ENCODE measurements around the gene JAK1.

Gene JAK1

GRCh38 chr1:64892576-64893573 is 73.5 kb downstream of the JAK1 start:
- no peak for DNase-seq (ENCODE audit: low read depth)

- no peak for DNase-seq (ENCODE audit: low read depth)
Measured at GRCh38 chr1:64891448-64891825, 74.9 kb downstream of the JAK1 start.

- DNase-seq (ENCODE audit: low read depth), result no peak
Measured at GRCh38 chr1:64890699-64891447, 75.5 kb downstream of the JAK1 start.

DNA sequence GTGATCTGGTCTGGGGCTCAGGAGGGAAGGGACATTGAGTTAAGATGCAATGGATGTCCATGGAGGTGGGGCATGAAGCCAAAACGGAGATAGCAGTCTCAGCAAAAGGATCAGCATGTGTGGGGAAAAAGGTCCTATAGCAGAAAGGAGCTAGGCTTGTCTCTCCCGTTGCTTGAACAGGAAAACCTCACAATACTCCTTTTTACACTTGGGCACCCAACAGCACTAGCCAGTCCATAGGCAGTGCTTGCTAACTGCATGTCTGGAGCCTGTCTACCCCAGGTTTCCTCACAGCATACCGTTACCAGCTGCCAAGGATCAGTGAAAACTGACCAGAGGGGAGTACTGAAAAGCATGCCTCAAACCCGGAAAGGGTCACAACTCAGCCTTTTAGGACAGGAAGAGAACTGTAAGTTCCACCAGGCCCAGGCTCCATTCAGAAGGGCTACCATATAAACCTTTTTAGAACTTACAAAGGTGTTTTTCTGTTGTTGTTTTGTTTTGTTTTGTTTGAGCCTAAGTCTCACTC is 78.6 kb downstream of the JAK1 start:
- DNase-seq (ENCODE audit: low read depth), result no peak

DNA sequence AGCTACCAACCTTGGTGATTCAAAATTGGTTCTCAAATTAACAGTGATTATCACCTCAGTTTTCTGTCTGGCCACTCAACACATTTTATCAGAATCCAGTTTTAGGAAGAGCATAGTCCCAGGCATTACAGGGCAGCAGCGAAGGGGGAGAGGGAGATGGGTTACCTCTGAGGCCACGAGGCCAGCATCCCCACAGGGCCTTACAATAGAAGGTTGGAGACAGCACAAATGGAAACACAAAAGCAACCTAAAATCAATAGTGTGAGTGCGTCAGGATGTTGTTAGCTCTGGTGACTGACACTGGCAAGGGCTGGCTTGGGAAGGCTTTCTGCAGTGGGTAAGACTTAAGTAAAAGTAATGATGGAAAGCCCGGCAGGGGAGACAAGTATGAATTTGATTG is 79.5 kb downstream of the JAK1 start:
- DNase-seq (ENCODE audit: low read depth), result no peak

- DNase-seq (ENCODE audit: low read depth), result no peak
Measured at GRCh38 chr1:64885648-64886047, 80.7 kb downstream of the JAK1 start.

DNA sequence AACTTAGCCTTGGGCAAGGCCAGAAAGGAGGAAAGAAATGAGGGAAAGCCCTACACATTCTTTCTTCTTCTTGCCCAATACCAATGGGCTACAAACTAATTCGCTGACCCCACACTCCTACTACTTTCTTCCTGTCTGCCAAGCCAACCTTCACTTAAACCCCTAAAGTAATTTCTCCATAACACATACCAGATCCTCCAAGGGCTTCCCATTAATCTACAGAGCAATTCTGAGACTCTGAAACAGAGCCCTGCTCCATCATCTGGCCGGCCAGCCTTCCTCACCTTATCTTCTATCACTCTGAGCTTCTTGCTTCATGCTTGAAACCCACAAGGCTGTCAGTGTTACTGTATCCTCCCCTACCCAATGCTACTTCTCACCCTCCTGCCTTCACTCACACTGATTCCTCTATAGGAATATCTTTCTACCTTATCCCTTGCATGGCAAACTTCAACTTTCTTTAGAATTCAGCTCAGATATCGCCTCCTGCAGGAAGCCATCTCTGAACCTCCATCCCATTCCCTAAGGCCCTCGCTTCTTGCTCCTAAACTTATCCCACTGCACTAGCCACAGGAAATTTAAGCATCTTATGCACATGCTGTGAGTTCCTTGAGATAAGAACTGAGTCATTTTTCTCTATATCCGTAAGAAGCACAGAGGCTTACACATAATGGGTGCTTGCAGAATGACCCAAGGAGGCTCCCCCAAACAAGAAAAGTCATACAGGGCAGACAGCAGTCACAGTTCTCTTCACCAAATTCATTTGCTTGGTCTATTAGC is 81.9 kb downstream of the JAK1 start:
- DNase-seq (ENCODE audit: low read depth), result no peak

GRCh38 chr1:64882574-64883255 is 83.6 kb downstream of the JAK1 start:
- DNase-seq (ENCODE audit: low read depth), result no peak

- DNase-seq (ENCODE audit: low read depth), result no peak
Measured at GRCh38 chr1:64881281-64881680, 85.1 kb downstream of the JAK1 start.

DNA sequence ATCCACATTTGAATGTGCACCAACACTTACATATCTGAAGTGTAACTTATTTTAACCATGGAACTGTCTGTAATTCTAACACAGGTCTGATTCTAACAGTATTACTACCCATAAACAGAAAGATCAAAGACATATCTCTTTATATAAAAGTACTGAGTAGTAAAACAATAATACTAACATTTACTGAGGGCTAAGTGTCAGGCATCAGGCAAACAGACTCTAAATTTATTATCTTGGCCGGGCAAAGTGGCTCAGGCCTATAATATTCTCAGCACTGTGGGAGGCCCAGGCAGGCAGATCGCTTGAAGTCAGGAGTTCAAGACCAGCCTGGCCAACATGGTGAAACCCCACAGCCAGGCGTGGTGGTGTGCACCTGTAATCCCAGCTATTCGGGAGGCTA is 85.9 kb downstream of the JAK1 start:
- no peak for DNase-seq (ENCODE audit: low read depth)

DNA sequence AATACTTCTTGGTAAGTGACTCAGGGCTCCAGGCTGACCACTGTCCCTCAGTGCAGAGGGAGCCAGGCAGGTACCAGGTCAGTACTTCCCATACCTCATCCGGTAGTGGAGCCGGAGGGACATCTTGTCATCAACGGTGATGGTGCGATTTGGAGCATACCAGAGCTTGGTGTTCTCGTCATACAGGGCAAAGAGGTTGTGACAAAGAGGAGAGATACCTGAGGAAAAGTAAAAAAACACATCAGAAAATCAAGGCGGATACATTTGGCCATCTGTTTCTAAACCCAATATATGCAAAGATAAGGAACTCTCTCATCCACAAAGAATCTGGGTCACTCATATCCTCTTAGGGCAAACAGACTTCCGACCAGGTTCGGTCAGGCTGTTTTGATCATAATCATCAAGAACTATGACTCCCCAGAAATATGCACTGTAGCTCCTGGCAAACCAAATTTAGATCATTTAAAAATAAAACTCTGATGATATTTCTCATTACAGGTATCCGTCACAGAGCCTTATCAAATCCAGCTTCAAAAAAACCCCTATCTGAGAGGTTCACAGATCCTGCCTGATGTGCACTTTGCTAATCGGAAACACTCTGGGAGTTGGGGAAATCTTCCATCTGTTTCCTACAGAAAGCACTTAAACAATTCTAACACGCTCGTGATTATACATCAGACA is 87.3 kb downstream of the JAK1 start:
- DNase-seq (ENCODE audit: low read depth), result peak; percentile 14

DNA sequence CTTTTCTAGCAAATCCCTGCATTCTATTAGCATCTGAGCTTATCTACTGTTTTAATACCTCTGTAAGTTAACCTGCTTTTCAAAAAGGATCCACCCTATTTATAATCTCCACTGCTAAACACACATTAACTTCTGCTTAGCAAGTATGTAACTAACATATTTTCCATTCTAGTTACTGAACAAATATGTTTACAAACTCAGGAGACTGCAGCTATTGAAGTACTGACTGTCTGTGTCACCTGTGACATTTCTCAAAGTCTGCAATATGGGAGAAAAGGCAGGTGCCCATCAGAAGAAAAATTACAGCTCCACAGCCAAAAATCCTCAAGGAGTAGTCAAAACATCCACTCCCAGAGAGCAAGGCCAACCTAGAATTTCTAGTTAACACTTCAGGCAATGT is 88.3 kb downstream of the JAK1 start:
- no peak for DNase-seq (ENCODE audit: low read depth)

- no peak for DNase-seq (ENCODE audit: low read depth)
Measured at GRCh38 chr1:64877598-64877997, 88.8 kb downstream of the JAK1 start.

- DNase-seq (ENCODE audit: low read depth), result no peak
Measured at GRCh38 chr1:64877151-64877550, 89.2 kb downstream of the JAK1 start.

GRCh38 chr1:64875606-64876005 is 90.7 kb downstream of the JAK1 start:
- DNase-seq (ENCODE audit: low read depth), result no peak

DNA sequence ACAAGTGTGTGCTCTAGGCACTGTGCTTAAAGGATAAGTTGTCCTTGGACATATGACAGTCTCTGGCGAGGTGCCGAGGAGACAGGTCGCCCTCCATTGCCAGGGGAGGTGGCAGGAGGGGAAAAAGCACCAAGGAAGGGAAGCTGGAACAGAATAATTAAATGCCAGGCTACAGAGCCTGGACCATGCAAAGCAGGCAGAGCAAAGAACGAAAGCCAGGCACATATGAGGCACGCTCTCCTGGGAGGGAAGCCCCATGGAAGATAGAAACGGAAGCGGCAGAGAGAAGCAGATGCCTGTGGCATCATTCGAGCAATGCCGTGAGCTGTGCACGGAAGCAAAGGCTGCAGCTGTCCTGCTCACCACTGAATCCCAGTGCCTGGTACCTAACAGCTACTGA is 91.2 kb downstream of the JAK1 start:
- no peak for DNase-seq (ENCODE audit: low read depth)

DNA sequence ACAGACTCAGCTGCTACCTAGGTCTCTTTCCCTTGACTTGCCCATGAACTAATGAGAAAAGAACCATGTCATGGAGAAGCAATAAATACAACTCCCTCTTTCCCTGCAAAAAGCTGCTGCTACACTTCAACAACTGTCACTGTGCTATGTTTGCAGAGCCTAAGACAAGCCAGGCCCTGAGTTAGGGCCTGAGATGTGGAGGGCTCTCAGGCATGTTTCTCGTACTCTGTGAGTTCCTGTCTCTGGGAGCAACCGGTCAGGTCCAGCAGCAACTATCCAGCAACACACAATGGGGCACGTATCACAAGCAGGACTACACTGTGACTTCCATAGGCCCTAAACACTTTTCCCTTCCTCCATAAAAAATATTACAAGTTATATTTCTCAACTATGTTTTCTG is 91.7 kb downstream of the JAK1 start:
- DNase-seq (ENCODE audit: low read depth), result no peak

GRCh38 chr1:64873576-64873975 is 92.8 kb downstream of the JAK1 start:
- no peak for DNase-seq (ENCODE audit: low read depth)

GRCh38 chr1:64872067-64872466 is 94.3 kb downstream of the JAK1 start:
- no peak for DNase-seq (ENCODE audit: low read depth)

DNA sequence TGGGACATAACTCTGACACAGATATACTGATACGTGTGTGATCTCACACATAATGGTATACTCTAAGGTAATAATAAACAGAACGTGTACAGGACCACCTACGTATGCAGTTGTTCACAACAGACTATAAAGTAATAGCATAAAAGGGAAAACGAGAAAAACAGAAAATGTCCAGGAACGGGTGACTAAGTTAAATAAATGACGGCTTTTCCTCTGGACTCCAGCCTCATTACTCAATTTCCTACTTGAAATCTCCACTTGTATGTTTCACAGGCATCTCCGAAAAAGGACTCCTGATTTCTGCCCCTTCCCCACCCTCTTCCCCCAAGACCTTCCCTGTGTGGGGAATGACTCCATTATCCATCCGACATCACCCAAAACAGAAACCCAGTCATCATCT is 95.1 kb downstream of the JAK1 start:
- no peak for DNase-seq (ENCODE audit: low read depth)

DNA sequence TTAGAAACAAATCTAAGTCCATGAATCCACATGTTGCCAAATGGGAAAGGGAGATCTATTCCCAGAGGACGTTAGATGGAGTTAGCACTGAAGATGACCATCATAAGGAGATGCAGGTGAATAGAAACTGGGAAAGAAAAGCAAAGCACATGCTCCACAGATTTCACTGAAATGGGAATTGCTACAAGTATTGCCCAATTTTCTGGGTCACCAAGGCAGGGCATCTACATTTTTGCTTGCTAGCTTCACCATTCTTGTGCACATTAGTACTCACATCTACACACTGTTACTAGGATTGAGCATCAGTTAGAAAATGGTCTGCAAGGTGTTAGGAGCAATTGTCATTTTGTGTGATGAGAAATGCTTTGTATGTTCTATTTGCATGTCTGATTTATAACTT is 99.1 kb downstream of the JAK1 start:
- DNase-seq (ENCODE audit: low read depth), result no peak

Data from HS-27A (cell line).